HCT116 (cell line): ENCODE data around the gene RAB19. TPM values are rescaled to one million over a fixed set of nuclear protein-coding genes. Genes with fewer than 3 reads are reported as not detected.

Source experiments
- ATAC-seq: fragments of 200-7000 bp; cut with Tn5 transposase; 2 replicates; pipeline ENCODE4 v1.9.1; 2020; ENCODE audit warnings: mild to moderate bottlenecking, moderate library complexity
- Bru-seq: library from RNA; stranded (reverse); fragments of 400-500 nt; gene quantifications from one replicate; lab custom pipeline; 2021; lab: Mats Ljungman, UMichigan
- BruChase-seq, 2 experiments: library from RNA; stranded (reverse); fragments of 400-500 nt; gene quantifications; one replicate each; lab custom pipeline; 2021; lab: Mats Ljungman, UMichigan
- BruUV-seq: library from RNA; stranded (reverse); fragments of 400-500 nt; replicated peaks from 2 replicates; lab custom pipeline; 2021; lab: Mats Ljungman, UMichigan
- CTCF ChIA-PET: fragments of 300-600 bp; sonication (Branson Sonifier 250); formaldehyde crosslinking; loops from one replicate; lab custom pipeline; 2021; ENCODE audit warnings: antibody characterized with exemption; lab: Charles Lee
- POLR2A ChIA-PET: fragments of 300-600, 350-600 bp; sonication (Branson Sonifier 250); formaldehyde crosslinking; loops from one replicate; lab custom pipeline; 2021; ENCODE audit warnings: antibody characterized with exemption; lab: Charles Lee
- RAD21 ChIA-PET, 2 experiments: fragments of 300-600 bp; sonication (Branson Sonifier 250); formaldehyde crosslinking; loops; one replicate each; lab custom pipeline; 2023; ENCODE audit warnings: low total read pairs in 2 of 2; ENCODE audit not compliant: uncharacterized antibody in 2 of 2, unreplicated experiment in 2 of 2, low non-redundant PET in 1 of 2; lab: Charles Lee
- DNase-seq: peaks from one replicate; pipeline ENCODE4 v3.0.0-alpha.2; 2010; ENCODE audit warnings: low read depth, low spot score
- H2AFZ ChIP-seq: fragments of 200-600 bp; shearing (Covaris generic), sonication (generic); 2 replicates; pipeline ENCODE4 v1.6.1; 2017; ENCODE audit warnings: low read depth, mixed run types, mixed read lengths, antibody characterized with exemption, low read length; ENCODE audit not compliant: poor library complexity, severe bottlenecking
- H3K27ac ChIP-seq: 2 replicates; pipeline ENCODE4 v1.5.1; 2012; ENCODE audit warnings: low read depth, low read length
- H3K27me3 ChIP-seq: fragments of 200-600 bp; sonication (generic); 2 replicates; pipeline ENCODE4 v1.6.1; 2016; ENCODE audit warnings: mixed run types, low read length, mixed read lengths; ENCODE audit not compliant: insufficient read depth
- H3K36me3 ChIP-seq, 2 experiments: fragments of 200-500 bp in 1 of 2; fragments of 200-600 bp in 1 of 2; sonication (Bioruptor generic) in 1 of 2; sonication (generic) in 1 of 2; 2 replicates each; pipeline versions ENCODE4 v1.5.1 to v1.6.1; 2014 to 2016; ENCODE audit warnings: low read length in 2 of 2, inconsistent platforms in 1 of 2, mixed read lengths in 1 of 2, mixed run types in 1 of 2; ENCODE audit not compliant: insufficient read depth in 2 of 2, control insufficient read depth in 1 of 2
- H3K4me1 ChIP-seq, 2 experiments: fragments of 200-600 bp in 1 of 2; sonication (generic) in 1 of 2; 2 replicates each; pipeline versions ENCODE4 v1.5.1 to v1.6.1; 2012 to 2017; ENCODE audit warnings: low read length in 2 of 2, inconsistent platforms in 1 of 2, mild to moderate bottlenecking in 1 of 2, mixed read lengths in 1 of 2, mixed run types in 1 of 2, moderate library complexity in 1 of 2; ENCODE audit not compliant: insufficient read depth in 2 of 2, control insufficient read depth in 1 of 2
- H3K4me2 ChIP-seq: fragments of 200-600 bp; sonication (generic); 2 replicates; pipeline ENCODE4 v1.6.1; 2017; ENCODE audit warnings: mixed run types, low read length, mixed read lengths
- H3K4me3 ChIP-seq, 2 experiments: fragments of 200-600 bp in 1 of 2; sonication (generic) in 1 of 2; replicated peaks in 1 of 2; 2 replicates each; pipeline ENCODE4 v1.5.1; 2011 to 2016; ENCODE audit warnings: low read length in 2 of 2, control low read depth in 1 of 2, low read depth in 1 of 2, mild to moderate bottlenecking in 1 of 2, mixed read lengths in 1 of 2, mixed run types in 1 of 2
- H3K79me2 ChIP-seq: fragments of 200-600 bp; sonication (generic); 2 replicates; pipeline ENCODE4 v1.6.1; 2017; ENCODE audit warnings: mild to moderate bottlenecking, mixed run types, low read length, moderate library complexity, mixed read lengths; ENCODE audit not compliant: insufficient read depth
- H3K9ac ChIP-seq: fragments of 200-600 bp; sonication (generic); 2 replicates; pipeline ENCODE4 v1.6.1; 2016; ENCODE audit warnings: low read length, mixed read lengths
- H3K9me2 ChIP-seq: fragments of 200-600 bp; sonication (generic), shearing (Covaris generic); 2 replicates; pipeline ENCODE4 v1.6.1; 2017; ENCODE audit warnings: mixed run types, mild to moderate bottlenecking, moderate library complexity; ENCODE audit not compliant: insufficient read depth
- H3K9me3 ChIP-seq, 2 experiments: fragments of 200-500 bp in 1 of 2; fragments of 200-600 bp in 1 of 2; sonication (Bioruptor generic) in 1 of 2; sonication (generic) in 1 of 2; 2 replicates each; pipeline ENCODE4 v1.6.1; 2014 to 2017; ENCODE audit warnings: low read length in 2 of 2, mixed read lengths in 2 of 2, inconsistent platforms in 1 of 2, low read depth in 1 of 2, mild to moderate bottlenecking in 1 of 2, mixed run types in 1 of 2, moderate library complexity in 1 of 2; ENCODE audit not compliant: control insufficient read depth in 1 of 2, insufficient read depth in 1 of 2
- H4K20me1 ChIP-seq: fragments of 200-600 bp; sonication (generic), shearing (Covaris generic); 2 replicates; pipeline ENCODE4 v1.6.1; 2017; ENCODE audit warnings: mixed run types, mild to moderate bottlenecking, moderate library complexity; ENCODE audit not compliant: insufficient read depth
- CEBPB ChIP-seq: IDR thresholded peaks from 2 replicates; pipeline ENCODE4 v1.6.1; 2012; ENCODE audit warnings: low read depth
- CTCF ChIP-seq, 3 experiments: fragments of 200-600 bp in 1 of 3; sonication (generic) in 1 of 3; IDR thresholded peaks in 2 of 3; conservative IDR thresholded peaks in 1 of 3; 2 replicates each; pipeline ENCODE4 v1.5.1; 2012 to 2017; ENCODE audit warnings: low read depth in 2 of 3, low read length in 2 of 3, antibody characterized with exemption in 1 of 3, borderline replicate concordance in 1 of 3, control low read depth in 1 of 3, mild to moderate bottlenecking in 1 of 3, mixed read lengths in 1 of 3, mixed run types in 1 of 3, moderate library complexity in 1 of 3; ENCODE audit not compliant: insufficient read depth in 1 of 3
- EGR1 ChIP-seq: IDR thresholded peaks from 2 replicates; pipeline ENCODE4 v1.6.1; 2012; ENCODE audit warnings: low read depth
- ELF1 ChIP-seq: IDR thresholded peaks from 2 replicates; pipeline ENCODE4 v1.6.1; 2012; ENCODE audit warnings: low read depth, borderline replicate concordance
- EZH2 ChIP-seq: fragments of 200-600 bp; sonication (generic); IDR thresholded peaks from 2 replicates; pipeline ENCODE4 v1.6.1; 2017; ENCODE audit warnings: antibody characterized with exemption, mixed run types
- FOSL1 ChIP-seq: IDR thresholded peaks from 2 replicates; pipeline ENCODE4 v1.6.1; 2012; ENCODE audit warnings: low read depth
- JUND ChIP-seq: IDR thresholded peaks from 2 replicates; pipeline ENCODE4 v1.6.1; 2012
- MAX ChIP-seq: IDR thresholded peaks from 2 replicates; pipeline ENCODE4 v1.6.1; 2012
- POLR2AphosphoS5 ChIP-seq: IDR thresholded peaks from 2 replicates; pipeline ENCODE4 v1.6.1; 2011; ENCODE audit warnings: mild to moderate bottlenecking, low read depth, low read length, moderate library complexity
- RAD21 ChIP-seq: IDR thresholded peaks from 2 replicates; pipeline ENCODE4 v1.6.1; 2012; ENCODE audit warnings: low read depth, mild to moderate bottlenecking
- SIN3A ChIP-seq: IDR thresholded peaks from 2 replicates; pipeline ENCODE4 v1.6.1; 2012; ENCODE audit warnings: low read depth
- SP1 ChIP-seq: IDR thresholded peaks from 2 replicates; pipeline ENCODE4 v1.6.1; 2012; ENCODE audit warnings: low read depth
- SRF ChIP-seq: IDR thresholded peaks from 2 replicates; pipeline ENCODE4 v1.6.1; 2012; ENCODE audit warnings: low read depth
- TCF7L2 ChIP-seq: IDR thresholded peaks from 2 replicates; pipeline ENCODE4 v1.7.0; 2011; ENCODE audit warnings: borderline replicate concordance, inconsistent platforms; ENCODE audit not compliant: insufficient read depth, insufficient read length; ENCODE audit errors: extremely low read depth
- YY1 ChIP-seq: IDR thresholded peaks from 2 replicates; pipeline ENCODE4 v1.6.1; 2011; ENCODE audit warnings: low read length, low read depth, moderate library complexity, mild to moderate bottlenecking; ENCODE audit not compliant: insufficient replicate concordance; ENCODE audit errors: extremely low read depth
- ZFX ChIP-seq: fragments of 450-650 bp; IDR thresholded peaks from 2 replicates; pipeline ENCODE4 v1.6.1; 2017
- ZNF274 ChIP-seq: fragments of 200-500 bp; sonication (Bioruptor generic); IDR thresholded peaks from 2 replicates; pipeline ENCODE4 v1.6.1; 2014; ENCODE audit warnings: mild to moderate bottlenecking, low read depth, low read length, inconsistent platforms
- intact Hi-C: fragments of 100-400 bp; cut with micrococcal nuclease; formaldehyde crosslinking; loops from 2 replicates; pipeline ENCODE4 v1.10.0; 2022
- long read RNA-seq: library from polyadenylated mRNA; unstranded; transcript quantifications from one replicate; pipeline ENCODE4 v2.0.0, GENCODE V29; 2021; ENCODE audit not compliant: unreplicated experiment
- polyA plus RNA-seq: library from polyadenylated mRNA; unstranded; fragments of >200 nt; gene quantifications from 2 replicates; pipeline ENCODE4 v1.2.1, GENCODE V29; 2012; ENCODE audit warnings: missing spikeins
- total RNA-seq: library from RNA; stranded (reverse); gene quantifications from one replicate; pipeline ENCODE4 v1.2.1, GENCODE V29; 2021; ENCODE audit not compliant: unreplicated experiment
- TF ChIP-seq, protein P1 (sequence below): IDR thresholded peaks from 2 replicates; pipeline ENCODE4 v1.6.1; 2012

The RAB19 gene
- total RNA-seq (2.6 TPM), Bru-seq, nascent RNA (percentile 33 among the genes with signal in this experiment), BruChase-seq, experiment 1, labeled RNA remaining after a 6-hour chase (percentile 33 among the genes with signal in this experiment), BruChase-seq, experiment 2, labeled RNA remaining after a 2-hour chase (percentile 34 among the genes with signal in this experiment)
- 2.1 and 2.2 TPM in 2 replicates for polyA plus RNA-seq
- long read RNA-seq, partial matches to known transcripts, result 0 of 3 reads
- long read RNA-seq, other reads (novel, unspliced or antisense), result 2 of 3 reads

- Histone ChIP-seq H3K36me3 (no peaks in the 10 kb centered on the region), H3K9me2 (no peaks in the 10 kb centered on the region), H3K9me3 (no peaks in the 10 kb centered on the region), H3K27me3 (no peaks in the 10 kb centered on the region), H3K27ac (peak within 1 kb of the TSS; percentile 9; the same call in 1 of the 2 replicates), H3K4me1 (peaks cover 9 to 18% of the 10 kb centered on the region in 2 experiments; a peak in 3 of 4 replicates), H2AFZ (peak within 1 kb of the TSS; percentile 63), H3K9ac (peak within 1 kb of the TSS; percentile 61), H4K20me1 (no peaks in the 10 kb centered on the region), H3K4me2 (peak within 1 kb of the TSS; percentile 92), H3K79me2 (no peaks in the 10 kb centered on the region), H3K4me3 (peak within 1 kb of the TSS; percentile 59 to 74)
- TF ChIP-seq RAD21 (no peak), EGR1 (no peak), SP1 (no peak), POLR2AphosphoS5 (peak; percentile 24; the same call in 1 of the 2 replicates), MAX (peak; percentile 71), ZNF274 (no peak), ZFX (no peak), ELF1 (no peak; the same call in 1 of the 2 replicates), CEBPB (no peak), SIN3A (0 out of 2 replicates have a peak, but pooled peaks have one; percentile 43), SRF (no peak), YY1 (peak; percentile 5), CTCF (IDR thresholded peaks at IDR 0.05 in 2 of 3, conservative IDR thresholded peaks at IDR 0.05 in 1 of 3; ENCODE audit: borderline replicate concordance in 1 of 3, insufficient read depth in 1 of 3, low read depth in 2 of 3, low read length in 2 of 3) (no peak), JUND (no peak), FOSL1 (no peak), EZH2 (no peak), TCF7L2 (no peak)
- TF ChIP-seq, protein P1, sequence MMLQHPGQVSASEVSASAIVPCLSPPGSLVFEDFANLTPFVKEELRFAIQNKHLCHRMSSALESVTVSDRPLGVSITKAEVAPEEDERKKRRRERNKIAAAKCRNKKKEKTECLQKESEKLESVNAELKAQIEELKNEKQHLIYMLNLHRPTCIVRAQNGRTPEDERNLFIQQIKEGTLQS, result no peak
- ATAC-seq (peak; percentile 94), DNase-seq (peak; percentile 16)
- intact Hi-C loops, result loop anchor here (5.0 kb wide), 1 partner anchor 227 kb away; the partner anchor contains the start of gene KDM7A
- ChIA-PET CTCF (interaction anchor here (0.7 kb wide), 1 partner anchor 109 kb away, joined by 3 read pairs; no protein-coding TSS in a partner anchor), RAD21 (no interaction called here), POLR2A (no interaction called here)
- BruUV-seq, result no TSS peak
Observed at GRCh38 chr7:140403878-140404564, at the start of gene RAB19. RAB19 (plus strand) TSS chr7:140404058; CDS start chr7:140407647, 3,589 bp downstream.
